H1 (cell line): ENCODE results near the gene TPBGL. TPM values are rescaled to one million over a fixed set of nuclear protein-coding genes. Genes with fewer than 3 reads are reported as not detected.

Experiments used
- ATF3 ChIP-seq: IDR thresholded peaks from 2 replicates; pipeline ENCODE4 v1.6.1; 2011; ENCODE audit warnings: low read depth, mild to moderate bottlenecking, low read length; ENCODE audit not compliant: insufficient read depth
- CHD1 ChIP-seq: IDR thresholded peaks from 2 replicates; pipeline ENCODE4 v1.6.1; 2012; ENCODE audit warnings: low read depth, low read length, improper control_type of control experiment
- EGR1 ChIP-seq: IDR thresholded peaks from 2 replicates; pipeline ENCODE4 v1.6.1; 2011; ENCODE audit warnings: low read depth, low read length, borderline replicate concordance
- SIN3A ChIP-seq, 2 experiments: IDR thresholded peaks in 1 of 2; conservative IDR thresholded peaks in 1 of 2; 2 replicates each; pipeline ENCODE4 v1.6.1; 2011 to 2012; ENCODE audit warnings: low read length in 2 of 2, improper control_type of control experiment in 1 of 2, low read depth in 1 of 2, mild to moderate bottlenecking in 1 of 2
- polyA plus RNA-seq, 7 experiments: library from polyadenylated mRNA; depleted of rRNA in 3 of 7; stranded (reverse) in 5 of 7; unstranded in 2 of 7; fragments of >200 nt in 5 of 7; fragments of 200-250 nt in 2 of 7; gene quantifications; 1 replicate in 5 of 7; 2 replicates in 1 of 7; 4 replicates in 1 of 7; pipeline versions ENCODE4 v1.2.1 to v1.2.3, GENCODE V29; 2011 to 2013; ENCODE audit warnings: missing spikeins in 2 of 7, mixed read lengths in 2 of 7
- total RNA-seq: library from RNA; stranded (reverse); fragmentation: NEBNext Ultra II Directional; extraction: Animal tissue kit (Norgen Biotek cat#: 25700); gene quantifications from 2 replicates; pipeline ENCODE4 v1.2.1, GENCODE V29; 2021
- TF ChIP-seq, protein P1 (sequence below): IDR thresholded peaks from 2 replicates; pipeline ENCODE4 v1.6.1; 2012; ENCODE audit warnings: inconsistent platforms

TPBGL gene
- total and polyA plus RNA-seq, 2 of the 8 experiments (the other 6 are each of a cell fraction or from before 2014, with no cell fraction given): 0.26 to 0.37 TPM

DNA sequence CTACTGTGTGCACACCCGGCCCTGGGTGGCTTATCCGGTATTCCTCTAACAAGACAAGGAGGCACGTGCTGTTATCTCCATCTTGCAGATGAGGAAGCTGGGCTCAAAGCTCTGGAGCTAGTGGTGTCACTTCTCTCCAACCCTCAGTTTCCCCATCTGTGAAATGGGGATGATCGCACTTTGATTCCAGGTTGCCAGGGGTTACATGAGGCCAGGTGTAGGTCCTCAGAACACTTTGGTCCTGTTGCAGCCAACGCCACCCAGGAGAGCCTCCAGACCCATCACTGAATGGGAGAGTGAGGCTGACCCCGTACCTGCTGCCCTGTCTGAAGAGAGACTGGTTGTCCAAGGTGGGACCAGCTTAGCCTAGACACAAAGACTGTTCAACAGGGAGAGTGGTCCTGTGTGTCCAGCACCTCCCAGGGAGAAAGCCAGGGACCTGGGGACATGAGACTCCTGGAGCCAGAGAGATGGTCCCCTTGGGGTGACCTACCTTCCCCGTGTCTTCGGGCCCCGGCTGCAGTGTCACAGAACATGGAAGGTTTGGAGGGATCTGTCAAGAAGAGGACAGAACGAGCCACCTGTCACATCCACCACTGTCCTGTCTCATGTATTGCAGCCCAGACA, 41.0 kb downstream of the TPBGL start (continued):
- no peak for TF ChIP-seq SIN3A (conservative IDR thresholded peaks at IDR 0.05 in 1 of 2, IDR thresholded peaks at IDR 0.05 in 1 of 2; ENCODE audit: low read depth in 1 of 2, low read length in 2 of 2)
- TF ChIP-seq ATF3: no peak
- TF ChIP-seq EGR1: no peak
- TF ChIP-seq CHD1: no peak
- TF ChIP-seq, protein P1, sequence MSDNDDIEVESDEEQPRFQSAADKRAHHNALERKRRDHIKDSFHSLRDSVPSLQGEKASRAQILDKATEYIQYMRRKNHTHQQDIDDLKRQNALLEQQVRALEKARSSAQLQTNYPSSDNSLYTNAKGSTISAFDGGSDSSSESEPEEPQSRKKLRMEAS: no peak
